Activated naive CD8-positive, alpha-beta T cell treated with anti-CD3 and anti-CD28 coated beads, Interleukin-2, amount 10 ng/mL, durations not matched to agents 7 days and 5 days (primary cell): ENCODE measurements around the gene TXK. TPM values are rescaled to one million over a fixed set of nuclear protein-coding genes. Genes with fewer than 3 reads are reported as not detected.

Experiments
- ATAC-seq: fragments of 150-1000 bp; cut with Tn5 transposase; one replicate; pipeline ENCODE4 v1.10.0; 2021; ENCODE audit warnings: low read depth, moderate library complexity
- POLR2A ChIA-PET: fragments of 350-600 bp; sonication (Branson Sonifier 250); formaldehyde crosslinking; loops from one replicate; lab custom pipeline; 2021; ENCODE audit warnings: antibody characterized with exemption; lab: Charles Lee
- DNase-seq: peaks from one replicate; pipeline ENCODE4 v3.0.0; 2021
- H3K27ac Mint-ChIP-seq: one replicate; pipeline ENCODE4 v1.8.0; 2022; ENCODE audit warnings: mild to moderate bottlenecking, mixed read lengths
- H3K27me3 Mint-ChIP-seq: one replicate; pipeline ENCODE4 v1.8.0; 2022; ENCODE audit warnings: mild to moderate bottlenecking, moderate library complexity, mixed read lengths
- H3K36me3 Mint-ChIP-seq: one replicate; pipeline ENCODE4 v1.8.0; 2021; ENCODE audit warnings: mild to moderate bottlenecking, mixed read lengths
- H3K4me1 Mint-ChIP-seq: one replicate; pipeline ENCODE4 v1.8.0; 2021; ENCODE audit warnings: mixed read lengths
- H3K4me3 Mint-ChIP-seq: one replicate; pipeline ENCODE4 v1.8.0; 2022; ENCODE audit warnings: mild to moderate bottlenecking, moderate library complexity, mixed read lengths
- H3K9me3 Mint-ChIP-seq: one replicate; pipeline ENCODE4 v1.8.0; 2021; ENCODE audit warnings: mixed read lengths
- total RNA-seq, 2 experiments: library from RNA; stranded (reverse); gene quantifications; one replicate each; pipeline ENCODE4 v1.2.3, GENCODE V29; 2021

TXK gene
- total RNA-seq, 2 experiments from 2014 or later = 65.8 to 66.8 TPM

DNA sequence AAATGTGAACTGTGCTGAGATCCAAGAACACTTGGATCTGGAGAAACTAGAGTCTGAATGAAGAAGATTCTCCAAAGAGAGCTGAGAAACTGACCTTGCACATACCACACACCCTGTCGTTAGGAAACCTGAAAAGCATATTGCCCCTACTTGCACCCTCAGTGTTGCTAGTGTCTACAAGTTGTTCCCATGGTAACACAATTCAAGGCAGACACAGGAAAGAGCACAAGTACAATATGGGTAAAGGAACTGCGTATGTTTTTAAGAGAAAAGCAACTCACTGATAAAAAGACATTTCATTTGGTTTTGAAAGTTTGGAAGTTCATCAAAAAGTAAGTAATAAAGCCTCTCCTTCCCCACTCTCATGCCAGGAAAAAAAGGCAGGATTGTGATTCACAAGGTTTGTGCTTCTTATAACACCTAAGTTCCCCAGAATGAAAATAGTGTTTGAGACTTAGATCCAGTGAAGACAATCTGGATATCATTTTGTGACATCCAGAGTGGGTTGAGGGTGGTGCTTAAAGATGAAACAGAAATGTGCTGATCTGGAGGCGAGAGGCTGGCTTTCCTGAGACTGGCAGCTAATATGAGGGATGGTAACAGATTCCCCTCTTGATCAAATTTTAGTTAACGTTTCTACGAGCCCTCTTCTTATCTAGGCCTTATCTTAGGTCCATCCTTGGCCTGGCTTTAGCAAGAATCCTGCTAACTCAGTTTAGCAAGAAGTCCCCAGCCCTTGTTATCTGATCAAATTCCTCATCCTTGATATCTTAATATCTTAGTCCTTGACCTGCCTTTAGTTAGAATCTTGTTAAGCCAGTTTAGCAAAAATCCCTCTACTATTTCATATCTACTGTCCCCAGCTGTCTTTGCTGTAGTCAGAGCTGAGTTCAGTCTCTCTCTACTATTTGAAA, 75.2 kb downstream of the TXK start:
- Mint-ChIP-seq H3K4me1 (no peaks in the 10 kb centered on the region), H3K27me3 (no peaks in the 10 kb centered on the region), H3K27ac (no peak overlapping the region), H3K36me3 (peaks cover 26% of the 10 kb centered on the region), H3K4me3 (no peak overlapping the region), H3K9me3 (peaks cover 17% of the 10 kb centered on the region)
- POLR2A ChIA-PET = no interaction called here
- ATAC-seq (no peak), DNase-seq (no peak)

DNA sequence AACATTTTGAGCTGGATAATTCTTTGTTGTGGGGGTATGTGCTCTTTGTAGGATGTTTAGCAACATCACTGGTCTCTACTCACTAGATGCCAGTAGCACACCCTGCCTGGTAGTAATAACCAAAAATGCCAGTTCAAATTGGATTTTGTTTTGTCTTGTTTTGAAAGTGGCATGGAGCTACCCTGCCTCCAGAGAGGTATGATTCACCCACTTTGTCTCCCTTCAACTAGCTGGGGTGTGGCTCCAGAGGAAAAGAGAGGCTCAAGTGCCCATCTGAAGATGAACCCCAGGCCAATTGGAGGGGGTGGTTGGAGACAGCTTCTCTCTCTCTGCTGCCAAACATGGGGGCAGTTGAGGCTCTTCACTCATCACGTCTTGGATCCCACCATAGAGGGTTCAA, 83.0 kb downstream of the TXK start:
- Mint-ChIP-seq H3K9me3 (peaks cover 1% of the 10 kb centered on the region), H3K36me3 (peaks cover 1% of the 10 kb centered on the region), H3K4me1 (peaks cover 26% of the 10 kb centered on the region), H3K27ac (no peak overlapping the region), H3K27me3 (peaks cover 10% of the 10 kb centered on the region), H3K4me3 (no peak overlapping the region)
- ATAC-seq (no peak), DNase-seq (no peak)
- POLR2A ChIA-PET = no interaction called here

DNA sequence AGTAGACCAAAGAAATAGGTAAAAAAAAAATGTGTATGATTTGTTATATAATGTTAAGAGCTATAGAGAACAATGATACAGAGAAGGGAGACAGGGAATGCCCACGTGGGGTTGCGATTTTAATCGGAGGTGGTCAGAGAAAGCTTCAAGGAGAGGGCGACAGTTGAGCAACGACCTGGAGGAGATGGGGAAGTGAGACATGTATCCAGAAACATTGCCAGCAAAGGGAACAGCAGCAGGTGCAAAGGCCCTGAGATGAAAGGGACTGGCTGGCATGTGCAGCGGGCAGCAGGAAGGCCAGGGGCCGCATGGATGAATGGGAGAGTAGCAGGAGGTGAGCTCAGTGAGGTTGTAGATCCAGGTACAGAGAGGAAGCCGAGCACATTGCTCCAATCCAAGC, 84.6 kb downstream of the TXK start:
- Mint-ChIP-seq H3K4me3 (no peak overlapping the region), H3K27ac (no peak overlapping the region), H3K27me3 (peaks cover 10% of the 10 kb centered on the region), H3K36me3 (peaks cover 3% of the 10 kb centered on the region), H3K9me3 (peaks cover 1% of the 10 kb centered on the region), H3K4me1 (peaks cover 35% of the 10 kb centered on the region)
- DNase-seq = no peak
- no peak for ATAC-seq
- POLR2A ChIA-PET = no interaction called here

DNA sequence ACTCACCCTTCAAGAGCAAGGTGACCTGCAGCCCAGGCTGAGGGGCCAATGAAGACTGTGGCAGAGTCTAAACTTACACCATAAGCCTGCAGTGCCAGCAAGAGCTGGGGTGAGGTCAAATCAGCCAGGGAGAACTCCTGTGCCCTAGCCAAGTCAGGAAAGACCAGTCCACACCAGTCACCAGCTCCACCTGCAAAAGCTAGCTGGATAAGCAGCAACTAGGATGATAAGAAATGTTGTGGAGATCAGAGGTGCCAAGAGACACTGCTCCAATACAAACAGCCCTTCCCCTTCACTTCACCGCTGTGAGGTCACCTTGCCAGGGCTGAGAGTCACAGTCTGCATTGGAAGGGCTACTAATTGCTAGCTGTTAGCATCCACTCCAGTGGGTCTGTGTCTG, 86.2 kb downstream of the TXK start:
- H3K4me1 Mint-ChIP-seq = peaks cover 41% of the 10 kb centered on the region
- H3K9me3 Mint-ChIP-seq = peaks cover 1% of the 10 kb centered on the region
- peaks cover 10% of the 10 kb centered on the region for H3K27me3 Mint-ChIP-seq
- H3K36me3 Mint-ChIP-seq = peaks cover 3% of the 10 kb centered on the region
- ATAC-seq (no peak), DNase-seq (peak; percentile 33)
- POLR2A ChIA-PET = interaction anchor here (0.7 to 1.6 kb wide), 5 partner anchors 12 to 91 kb away, joined by 4 to 7 read pairs (median 6); no protein-coding TSS in a partner anchor
- H3K27ac Mint-ChIP-seq = peak overlapping the region; percentile 52
- H3K4me3 Mint-ChIP-seq = peak overlapping the region; percentile 63

DNA sequence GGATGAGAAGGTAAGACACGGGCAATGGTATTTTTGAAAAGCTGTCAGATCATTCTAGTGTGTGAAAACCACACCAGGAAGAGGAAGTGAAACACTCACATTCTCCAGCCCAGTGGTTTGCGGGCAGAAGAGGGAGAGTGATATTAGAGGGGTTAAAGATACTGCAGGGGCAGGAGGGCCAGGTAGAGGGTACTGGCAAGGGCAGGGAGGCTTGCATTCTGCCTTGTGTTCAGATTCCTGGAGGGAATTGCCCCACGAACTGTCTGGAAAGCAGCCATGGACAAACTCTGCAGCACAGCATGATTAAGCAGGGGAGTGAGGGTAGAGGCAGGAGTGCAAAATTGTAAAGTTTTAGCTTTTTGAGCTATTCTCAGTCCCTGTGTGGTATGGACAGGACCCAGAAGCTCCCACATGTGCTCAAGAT, 86.6 kb downstream of the TXK start:
- ATAC-seq (peak; percentile 91), DNase-seq (peak; percentile 70)
- peaks cover 3% of the 10 kb centered on the region for H3K36me3 Mint-ChIP-seq
- peak overlapping the region; percentile 52 for H3K27ac Mint-ChIP-seq
- POLR2A ChIA-PET = interaction anchor here (0.7 to 1.6 kb wide), 5 partner anchors 11 to 91 kb away, joined by 4 to 7 read pairs (median 6); no protein-coding TSS in a partner anchor
- H3K9me3 Mint-ChIP-seq = peaks cover 1% of the 10 kb centered on the region
- H3K4me1 Mint-ChIP-seq = peaks cover 44% of the 10 kb centered on the region
- H3K4me3 Mint-ChIP-seq = peak overlapping the region; percentile 63
- peaks cover 10% of the 10 kb centered on the region for H3K27me3 Mint-ChIP-seq

DNA sequence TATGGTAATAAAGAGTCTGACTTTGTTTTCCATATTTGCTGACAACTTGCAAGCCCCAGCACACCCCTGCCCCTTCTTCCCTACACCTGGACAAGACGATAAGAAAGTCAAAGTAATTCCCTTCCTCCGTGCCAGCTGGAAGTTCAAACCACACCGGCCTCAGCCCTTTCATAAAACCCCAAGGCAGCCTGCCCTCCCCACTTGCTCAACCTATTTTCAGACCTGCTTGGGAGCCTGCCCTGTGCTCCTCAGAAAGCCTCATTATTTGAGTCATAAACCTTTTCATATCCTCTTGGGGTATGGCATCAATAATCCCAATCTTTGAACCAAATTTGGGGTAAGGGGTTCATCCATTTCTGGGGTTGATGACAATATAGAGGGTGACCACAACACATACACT, 88.0 kb downstream of the TXK start:
- Mint-ChIP-seq H3K36me3 (peaks cover 4% of the 10 kb centered on the region), H3K4me3 (peak overlapping the region; percentile 0), H3K9me3 (peaks cover 1% of the 10 kb centered on the region), H3K27me3 (peaks cover 10% of the 10 kb centered on the region), H3K27ac (no peak overlapping the region), H3K4me1 (peaks cover 47% of the 10 kb centered on the region)
- DNase-seq (no peak), ATAC-seq (no peak)
- POLR2A ChIA-PET = no interaction called here

DNA sequence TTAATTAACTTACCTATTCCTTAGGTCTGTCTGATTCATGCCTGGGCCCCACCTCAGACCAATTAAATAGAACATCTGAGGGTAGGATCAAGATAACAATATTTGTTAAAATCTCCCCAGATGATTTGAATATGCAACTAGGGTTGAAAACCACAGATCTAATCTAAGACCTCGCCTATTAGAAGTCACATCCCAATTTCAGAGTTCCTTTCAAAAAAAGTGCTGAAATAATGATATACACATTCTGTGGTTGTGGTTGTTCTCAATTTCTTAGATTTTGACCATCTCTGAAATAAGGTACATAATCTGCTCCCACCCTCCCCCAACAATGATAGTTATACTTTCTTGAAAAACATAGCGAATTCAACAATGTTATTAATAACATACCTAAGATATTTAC, 89.8 kb downstream of the TXK start:
- peaks cover 5% of the 10 kb centered on the region for H3K27me3 Mint-ChIP-seq
- H3K9me3 Mint-ChIP-seq = no peaks in the 10 kb centered on the region
- DNase-seq (no peak), ATAC-seq (no peak)
- H3K4me1 Mint-ChIP-seq = peaks cover 45% of the 10 kb centered on the region
- H3K27ac Mint-ChIP-seq = no peak overlapping the region
- POLR2A ChIA-PET = interaction anchor here (0.7 to 1.2 kb wide), 2 partner anchors 10 to 12 kb away, joined by 4 to 5 read pairs; no protein-coding TSS in a partner anchor
- H3K4me3 Mint-ChIP-seq = no peak overlapping the region
- peaks cover 4% of the 10 kb centered on the region for H3K36me3 Mint-ChIP-seq

DNA sequence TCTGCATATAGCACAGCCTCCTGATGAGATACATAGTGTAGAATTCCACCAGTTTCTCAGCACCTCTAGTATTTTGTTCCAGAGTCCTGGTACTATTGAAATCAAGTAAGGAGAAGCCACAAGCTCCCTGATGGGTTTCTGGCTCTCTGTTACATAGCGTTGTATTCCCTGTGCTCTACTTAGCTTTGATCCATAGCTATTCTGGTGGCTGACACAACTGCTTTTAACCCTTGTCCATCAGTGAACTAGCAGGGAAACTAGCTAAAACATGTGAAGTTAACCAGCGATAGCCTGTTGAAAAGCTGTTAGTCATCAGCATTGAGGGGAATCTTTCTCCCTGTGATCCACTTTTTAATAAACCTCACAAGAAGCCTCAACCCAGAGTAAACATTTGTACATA, 90.5 kb downstream of the TXK start:
- Mint-ChIP-seq H3K27me3 (peaks cover under 1% of the 10 kb centered on the region), H3K4me1 (peaks cover 45% of the 10 kb centered on the region), H3K36me3 (peaks cover 6% of the 10 kb centered on the region), H3K4me3 (no peak overlapping the region), H3K27ac (no peak overlapping the region), H3K9me3 (no peaks in the 10 kb centered on the region)
- DNase-seq (no peak), ATAC-seq (no peak)
- POLR2A ChIA-PET = no interaction called here

DNA sequence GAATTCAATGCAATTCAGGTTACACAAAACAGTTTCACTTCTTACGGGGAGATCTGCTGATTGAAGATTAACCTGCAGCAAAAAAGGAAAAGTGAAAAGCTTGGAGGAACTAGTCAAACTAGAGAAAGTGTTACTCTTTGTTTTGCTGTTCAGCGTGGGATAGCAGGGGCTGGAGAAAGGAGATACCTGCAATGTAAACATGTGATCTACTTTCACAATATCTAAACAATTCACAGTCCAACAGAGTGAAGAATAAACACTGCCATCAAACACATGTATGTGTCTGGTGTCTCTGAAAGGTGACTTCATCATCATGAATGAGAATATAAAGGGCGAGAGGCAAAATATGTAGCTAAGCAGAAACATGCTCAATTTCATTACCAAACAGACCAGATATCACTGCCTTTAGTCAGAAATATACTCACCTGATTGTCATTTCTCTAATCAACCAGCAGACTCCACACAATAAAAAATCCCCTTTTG, 91.0 kb downstream of the TXK start:
- no peak overlapping the region for H3K4me3 Mint-ChIP-seq
- no peaks in the 10 kb centered on the region for H3K27me3 Mint-ChIP-seq

DNA sequence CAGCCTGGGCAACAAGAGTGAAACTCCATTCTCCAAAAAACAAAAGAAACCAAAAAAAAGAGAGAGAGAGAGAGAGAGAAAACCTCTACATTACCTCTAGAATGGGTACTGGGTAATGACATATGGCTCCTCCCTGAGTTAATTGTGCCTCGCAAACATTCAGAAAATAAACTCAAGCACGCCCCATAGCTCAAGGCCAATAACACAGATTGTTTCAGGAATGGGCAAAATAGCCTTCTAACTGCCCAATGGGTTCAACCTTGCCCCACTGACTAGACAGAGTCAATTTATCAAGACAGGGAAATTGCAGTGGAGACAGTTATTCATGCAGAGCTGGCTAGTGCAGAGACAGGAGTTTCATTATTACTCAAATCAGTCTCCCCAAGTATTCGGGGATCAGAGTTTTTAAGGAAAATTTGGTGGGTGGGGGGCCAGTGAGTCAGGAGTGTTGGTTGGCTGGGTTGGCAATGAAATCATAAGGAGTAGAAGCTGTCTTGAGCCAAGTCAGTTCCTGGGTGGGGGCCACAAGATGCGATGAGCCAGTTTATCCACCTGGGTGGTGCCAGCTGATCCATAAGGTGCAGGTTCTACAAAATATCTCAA, 92.4 kb downstream of the TXK start:
- Mint-ChIP-seq H3K27ac (no peak overlapping the region), H3K36me3 (peaks cover 6% of the 10 kb centered on the region), H3K4me3 (no peak overlapping the region), H3K27me3 (no peaks in the 10 kb centered on the region), H3K4me1 (peaks cover 30% of the 10 kb centered on the region), H3K9me3 (no peaks in the 10 kb centered on the region)
- no peak for ATAC-seq
- no peak for DNase-seq
- POLR2A ChIA-PET = interaction anchor here (0.8 kb wide), 1 partner anchor 10 kb away, joined by 3 read pairs; no protein-coding TSS in a partner anchor

More for the DNA sequence above, 91.0 kb downstream of the TXK start:
- DNase-seq (no peak), ATAC-seq (no peak)
- H3K4me1 Mint-ChIP-seq = peaks cover 41% of the 10 kb centered on the region
- no peak overlapping the region for H3K27ac Mint-ChIP-seq
- POLR2A ChIA-PET = interaction anchor here (0.9 kb wide), 1 partner anchor 27 kb away, joined by 3 read pairs; the partner anchor contains the start of genes CNGA1 and NIPAL1
- peaks cover 6% of the 10 kb centered on the region for H3K36me3 Mint-ChIP-seq
- H3K9me3 Mint-ChIP-seq = no peaks in the 10 kb centered on the region

DNA sequence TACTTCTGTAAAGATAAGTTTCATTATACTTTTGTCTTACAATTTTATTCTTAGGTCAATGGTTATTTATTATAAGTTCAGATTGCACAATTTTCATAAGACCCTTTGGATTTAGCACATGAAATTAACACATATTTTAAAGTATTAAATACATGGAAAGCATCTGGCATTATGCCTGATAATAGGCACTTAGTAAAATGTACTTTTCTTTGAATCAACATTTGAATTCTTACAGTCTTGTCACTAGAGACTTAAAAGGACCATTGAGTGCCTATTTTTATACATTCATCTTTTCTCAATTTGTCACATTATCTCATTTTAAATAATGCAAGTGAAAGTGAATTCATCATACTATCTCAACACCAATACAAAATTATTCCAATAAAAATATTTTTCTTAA, 94.5 kb downstream of the TXK start:
- POLR2A ChIA-PET = no interaction called here
- peaks cover 3% of the 10 kb centered on the region for H3K36me3 Mint-ChIP-seq
- peaks cover 20% of the 10 kb centered on the region for H3K4me1 Mint-ChIP-seq

DNA sequence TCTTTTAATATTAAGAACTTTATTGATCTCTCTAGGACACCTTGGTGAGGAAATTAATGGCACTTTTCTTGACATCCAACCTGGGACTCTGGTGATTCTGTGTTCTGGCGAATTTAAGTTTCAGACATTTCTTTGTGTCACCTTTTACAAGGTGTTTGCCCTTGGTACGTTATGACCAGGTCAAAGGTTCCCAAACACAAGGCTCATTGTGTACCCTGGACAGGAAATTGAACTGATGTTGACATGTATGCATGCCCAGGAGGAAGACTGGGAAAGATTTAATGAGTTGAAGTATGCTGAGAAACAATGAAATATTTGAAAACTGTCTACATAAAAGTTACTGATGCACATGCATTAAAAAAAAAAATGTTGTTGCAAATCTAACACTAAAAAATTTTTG, 95.4 kb downstream of the TXK start:
- Mint-ChIP-seq H3K9me3 (no peaks in the 10 kb centered on the region), H3K27ac (no peak overlapping the region), H3K27me3 (no peaks in the 10 kb centered on the region), H3K4me1 (peaks cover 19% of the 10 kb centered on the region), H3K36me3 (peaks cover 3% of the 10 kb centered on the region), H3K4me3 (no peak overlapping the region)
- no peak for DNase-seq
- no peak for ATAC-seq
- POLR2A ChIA-PET = no interaction called here

More for the DNA sequence above, 94.5 kb downstream of the TXK start:
- Mint-ChIP-seq H3K4me3 (no peak overlapping the region), H3K9me3 (no peaks in the 10 kb centered on the region), H3K27ac (no peak overlapping the region), H3K27me3 (no peaks in the 10 kb centered on the region)
- ATAC-seq (no peak), DNase-seq (no peak)

DNA sequence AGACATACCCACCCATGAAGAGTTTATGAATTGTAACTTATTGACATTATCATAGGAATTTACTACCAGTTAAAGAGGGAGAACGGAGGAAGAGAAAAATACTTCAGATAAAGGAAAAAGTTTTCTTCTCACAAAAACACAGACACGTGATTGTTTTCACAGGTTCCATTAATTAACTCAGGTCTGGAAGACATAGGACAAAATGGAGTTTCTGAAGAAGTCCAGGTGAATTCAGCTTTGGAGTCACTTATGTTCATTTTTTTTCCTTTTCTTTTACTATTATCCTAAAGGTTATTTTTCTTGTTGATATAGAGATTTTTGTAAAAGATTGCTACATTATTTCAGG, 97.0 kb downstream of the TXK start:
- POLR2A ChIA-PET = interaction anchor here (1.6 kb wide), 1 partner anchor 11 kb away, joined by 4 read pairs; no protein-coding TSS in a partner anchor
- Mint-ChIP-seq H3K27me3 (no peaks in the 10 kb centered on the region), H3K36me3 (peaks cover 3% of the 10 kb centered on the region), H3K4me3 (no peak overlapping the region), H3K4me1 (peaks cover 14% of the 10 kb centered on the region), H3K27ac (no peak overlapping the region), H3K9me3 (no peaks in the 10 kb centered on the region)
- DNase-seq = no peak
- ATAC-seq = no peak
